HG02610 (cell line): ENCODE measurements around the gene TNIP1.

Source experiments
- ATAC-seq: cut with Tn5 transposase; IDR thresholded peaks from one replicate; pipeline ENCODE4 v1.9.1; 2021; ENCODE audit warnings: mild to moderate bottlenecking, moderate library complexity; ENCODE audit not compliant: unreplicated experiment

Gene TNIP1

DNA sequence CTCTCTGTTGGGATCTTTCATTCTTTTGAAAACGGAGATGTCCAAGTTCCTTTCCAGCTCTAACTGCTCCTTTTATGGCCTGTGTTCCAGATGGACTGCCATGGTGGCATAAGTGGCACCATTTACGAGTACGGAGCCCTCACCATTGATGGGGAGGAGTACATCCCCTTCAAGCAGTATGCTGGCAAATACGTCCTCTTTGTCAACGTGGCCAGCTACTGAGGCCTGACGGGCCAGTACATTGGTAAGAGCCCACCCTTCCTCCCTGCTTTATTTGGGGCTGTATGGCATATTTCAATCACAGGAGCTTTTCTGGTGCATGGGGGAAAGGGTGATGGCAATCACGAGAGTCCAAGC lies 55.6 kb downstream of the TNIP1 start:
- no peak for ATAC-seq

DNA sequence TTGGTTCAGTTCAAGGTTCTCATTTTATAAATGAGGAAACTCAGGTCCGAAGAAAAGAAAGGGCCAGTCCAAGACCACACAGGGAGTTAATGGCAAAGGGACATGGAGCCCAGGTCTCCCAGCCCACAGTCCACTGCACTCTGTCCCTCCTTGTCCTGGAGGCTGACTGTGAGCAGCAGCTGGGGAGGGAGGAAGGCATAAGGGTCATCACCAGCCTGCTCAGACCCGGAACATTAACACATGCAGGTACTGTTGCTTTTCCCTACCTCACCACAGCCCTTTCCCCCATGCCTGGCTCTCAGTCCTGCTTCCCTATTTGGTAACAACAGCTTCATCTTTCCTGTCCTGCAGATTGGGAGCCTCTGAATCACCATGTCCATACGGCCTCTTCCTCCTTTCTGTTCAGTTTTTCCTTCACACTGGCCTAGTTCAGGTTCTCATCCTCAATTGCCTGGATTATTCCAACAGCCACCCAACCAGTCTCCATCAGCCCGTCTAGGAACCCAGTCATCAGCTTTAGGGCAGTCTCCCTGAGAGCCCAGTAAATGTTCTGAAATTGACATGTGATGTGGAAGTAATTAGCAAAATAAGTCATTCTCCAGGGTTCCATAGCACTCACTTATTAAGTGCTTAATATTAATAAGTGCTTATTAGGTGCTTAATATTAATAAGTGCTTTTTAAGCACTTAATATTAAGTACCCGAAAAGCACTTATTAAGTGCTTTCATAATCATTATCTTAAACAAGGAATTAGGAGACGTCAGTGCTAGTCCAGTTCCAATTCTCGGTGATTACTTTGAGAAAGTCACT lies 56.2 kb downstream of the TNIP1 start:
- ATAC-seq: no peak

DNA sequence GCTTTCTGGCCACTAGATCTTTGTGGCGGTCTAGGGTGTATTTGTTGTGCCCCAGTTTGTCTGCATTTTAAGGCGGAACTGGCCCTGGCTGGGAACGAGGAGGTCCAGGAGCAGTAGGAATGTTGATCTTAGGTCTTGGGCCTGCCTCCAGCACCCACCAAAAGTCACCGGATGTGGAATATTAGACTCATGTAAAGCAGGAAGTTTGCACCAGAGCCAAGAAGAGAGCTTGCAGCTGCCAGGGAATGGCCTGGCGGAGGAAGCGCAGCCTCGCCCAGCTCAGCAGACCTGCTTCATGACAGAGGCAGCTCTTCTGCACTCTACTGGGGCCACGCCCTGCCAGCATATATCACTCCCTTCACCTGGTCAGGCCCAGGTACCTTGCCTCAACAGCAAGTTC lies 57.2 kb downstream of the TNIP1 start:
- no peak for ATAC-seq

DNA sequence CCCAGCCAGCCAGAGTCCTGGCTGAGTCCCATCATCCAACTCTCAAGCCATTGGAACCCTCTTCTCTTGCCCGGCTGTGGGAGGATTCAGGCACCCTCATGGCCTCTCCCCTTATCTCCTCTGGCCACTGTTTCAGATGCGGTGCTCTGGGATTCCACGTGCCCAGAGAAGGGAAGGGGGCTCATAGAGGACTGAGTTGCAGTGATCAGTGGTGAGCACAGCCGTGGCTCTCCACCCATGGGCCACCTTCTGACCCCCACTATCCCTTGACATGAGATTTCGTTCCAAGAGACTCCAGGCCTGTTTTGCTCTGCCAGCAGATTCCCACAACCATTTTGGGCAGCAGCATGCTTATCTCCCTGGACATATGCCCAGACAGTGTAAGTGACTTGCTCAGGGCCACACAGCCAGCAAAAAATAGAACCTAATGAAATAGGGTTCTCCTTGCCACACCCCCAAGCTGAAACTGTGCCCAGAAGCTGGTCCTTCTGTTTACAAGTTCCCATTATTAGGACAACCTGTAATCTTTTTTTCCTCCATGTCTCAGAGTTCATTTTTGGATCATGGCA lies 57.7 kb downstream of the TNIP1 start:
- no peak for ATAC-seq

DNA sequence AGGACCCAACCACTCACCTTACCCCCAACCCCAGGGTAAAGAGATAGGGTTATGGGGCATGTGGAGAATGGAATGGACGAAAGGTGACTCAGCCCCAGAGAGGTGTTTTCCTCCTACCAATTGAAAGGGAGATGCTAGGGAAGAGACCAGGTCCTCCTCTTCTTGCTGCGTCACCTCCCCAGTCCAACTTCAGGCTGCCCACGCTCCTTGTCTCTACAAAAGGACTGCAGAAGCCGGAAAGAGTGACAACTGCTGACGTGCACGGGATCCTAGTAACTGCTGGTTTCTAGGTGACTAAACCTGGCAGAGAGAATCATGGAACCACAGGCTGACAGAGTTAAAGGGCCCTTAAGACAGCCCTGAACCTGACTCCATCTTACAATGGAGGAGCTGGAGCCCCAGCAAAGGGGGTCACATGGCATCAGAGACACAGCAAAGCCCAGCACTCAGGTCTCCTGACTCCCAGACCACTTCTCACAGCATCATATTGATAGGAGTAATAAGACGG lies 58.3 kb downstream of the TNIP1 start:
- ATAC-seq: no peak

DNA sequence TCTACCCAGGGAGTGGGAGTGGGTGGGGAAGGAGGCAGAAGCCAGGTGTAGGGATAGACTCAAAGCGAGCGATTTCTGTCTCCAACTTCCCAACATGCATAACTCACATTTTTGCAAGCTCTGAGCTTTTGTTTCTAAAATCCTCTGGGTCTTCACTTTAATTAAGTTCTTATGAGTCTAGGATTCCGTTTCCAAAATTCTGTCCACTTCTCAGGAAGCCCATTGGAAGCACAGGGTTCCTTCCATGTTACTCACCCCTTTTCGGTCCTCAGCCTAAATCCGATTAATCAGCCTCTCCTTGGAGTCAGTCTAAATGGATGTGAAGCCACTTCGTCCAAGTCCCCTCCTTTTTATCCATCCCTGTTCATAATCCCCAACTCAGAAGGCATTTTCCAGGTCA lies 59.1 kb downstream of the TNIP1 start:
- ATAC-seq: no peak

DNA sequence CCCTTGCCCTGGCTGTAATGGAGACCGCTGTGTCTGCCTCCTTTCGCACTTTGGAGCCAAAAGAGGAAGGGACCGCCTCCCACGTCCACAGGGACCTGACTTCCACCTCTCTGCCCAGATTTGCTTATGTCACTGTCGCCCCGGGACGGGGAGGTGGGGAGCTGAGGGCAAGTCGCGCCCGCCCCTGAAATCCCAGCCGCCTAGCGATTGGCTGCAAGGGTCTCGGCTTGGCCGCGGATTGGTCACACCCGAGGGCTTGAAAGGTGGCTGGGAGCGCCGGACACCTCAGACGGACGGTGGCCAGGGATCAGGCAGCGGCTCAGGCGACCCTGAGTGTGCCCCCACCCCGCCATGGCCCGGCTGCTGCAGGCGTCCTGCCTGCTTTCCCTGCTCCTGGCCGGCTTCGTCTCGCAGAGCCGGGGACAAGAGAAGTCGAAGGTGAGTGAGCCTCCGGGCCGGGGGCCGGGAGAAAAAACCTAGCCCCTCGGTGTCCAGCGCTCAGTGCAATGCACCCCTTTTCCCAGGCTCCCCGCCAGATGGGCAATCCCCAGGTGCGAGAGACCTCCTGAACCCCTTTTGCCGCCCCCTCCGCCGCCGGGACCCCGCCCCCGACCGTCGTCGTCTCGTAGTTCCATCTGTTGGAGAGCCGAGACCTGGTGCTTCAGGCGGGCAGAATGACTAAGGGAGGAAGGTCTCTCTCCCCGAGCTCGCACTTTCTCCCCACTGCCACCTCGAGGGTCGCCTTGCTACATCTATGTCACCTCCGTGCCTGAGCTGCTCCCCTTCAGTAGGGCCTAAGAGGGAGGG lies 60.3 kb downstream of the TNIP1 start, which contains the start of gene GPX3:
TSS of gene GPX3 (plus strand) at position 288 of the 807 bp plus-strand sequence. CDS start at position 352, 64 bp downstream.
- ATAC-seq: peak; percentile 56

DNA sequence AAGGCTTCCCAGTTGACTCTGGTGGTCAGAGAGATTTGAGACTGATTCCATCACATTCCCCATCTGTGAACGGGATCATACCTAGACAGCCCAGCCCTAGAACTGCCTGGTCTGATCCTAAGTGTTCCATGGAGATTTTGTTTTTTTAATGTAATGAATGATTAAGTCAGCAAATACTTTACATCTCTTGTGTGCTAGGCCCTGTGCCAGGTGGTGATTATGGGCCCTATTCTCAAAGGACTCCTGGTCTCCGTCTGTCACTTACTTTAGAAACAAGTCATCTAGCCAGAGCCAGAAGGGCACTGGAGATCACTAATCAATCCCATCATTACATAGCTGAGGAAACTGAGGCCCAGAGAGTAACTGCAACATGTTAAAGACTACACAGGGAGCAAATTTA lies 61.5 kb downstream of the TNIP1 start:
- no peak for ATAC-seq

DNA sequence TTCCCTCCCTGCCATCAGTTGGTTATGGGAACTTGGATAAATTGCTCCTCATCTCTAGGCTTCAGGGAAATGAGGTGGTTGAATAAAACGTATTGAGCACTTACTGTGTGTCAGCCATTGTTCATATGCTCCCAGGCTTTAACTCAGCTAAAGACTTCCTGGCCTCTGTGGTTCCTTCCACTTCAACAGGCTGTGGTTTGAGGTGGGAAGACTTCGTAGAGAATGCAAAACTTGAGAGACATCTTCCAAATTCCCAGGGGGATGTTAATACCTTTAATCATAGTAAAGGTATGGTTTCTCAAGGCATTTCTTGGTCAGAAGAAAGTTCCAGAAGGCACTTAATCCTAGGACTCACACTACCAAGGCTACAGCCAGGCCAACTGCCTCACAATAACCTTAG lies 62.0 kb downstream of the TNIP1 start:
- ATAC-seq: no peak

DNA sequence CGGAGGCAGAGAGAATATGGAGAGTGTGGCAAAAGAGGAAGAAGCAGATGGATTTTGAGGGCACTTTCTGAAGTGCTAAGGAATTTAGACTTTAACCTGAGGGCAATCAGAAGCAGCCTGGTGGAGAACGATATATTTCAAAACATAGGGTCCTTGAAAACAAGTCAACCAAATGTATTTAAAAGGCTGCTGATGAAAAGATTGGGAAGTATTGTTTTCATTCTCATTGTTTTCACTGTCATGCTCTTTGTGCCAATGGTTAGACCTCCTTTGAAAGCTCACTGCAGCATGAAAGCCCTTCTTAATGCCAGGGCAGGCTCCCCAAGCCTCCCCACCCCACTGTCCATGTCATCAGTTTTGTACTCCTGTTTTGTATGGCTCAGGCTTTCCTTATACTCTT lies 62.9 kb downstream of the TNIP1 start:
- no peak for ATAC-seq

DNA sequence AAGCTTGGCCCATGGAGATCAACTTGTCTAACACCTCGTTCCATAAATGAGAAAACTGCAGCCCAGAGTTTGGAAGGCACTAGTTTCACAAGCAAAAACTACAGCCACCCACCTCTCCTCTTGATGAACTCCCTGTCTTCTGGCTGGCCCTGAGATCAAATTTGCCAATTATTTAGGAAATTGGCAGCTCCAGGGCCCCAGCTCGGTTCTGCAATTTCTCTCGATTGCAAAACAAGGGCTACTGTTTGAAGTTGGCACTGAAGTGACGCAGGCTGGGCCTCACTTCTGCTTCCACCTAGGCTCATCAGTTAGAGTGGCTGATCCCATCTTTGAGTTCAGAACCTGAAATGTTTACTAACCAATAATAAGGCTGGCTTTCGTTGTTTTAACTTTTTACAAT lies 64.1 kb downstream of the TNIP1 start:
- ATAC-seq: no peak

DNA sequence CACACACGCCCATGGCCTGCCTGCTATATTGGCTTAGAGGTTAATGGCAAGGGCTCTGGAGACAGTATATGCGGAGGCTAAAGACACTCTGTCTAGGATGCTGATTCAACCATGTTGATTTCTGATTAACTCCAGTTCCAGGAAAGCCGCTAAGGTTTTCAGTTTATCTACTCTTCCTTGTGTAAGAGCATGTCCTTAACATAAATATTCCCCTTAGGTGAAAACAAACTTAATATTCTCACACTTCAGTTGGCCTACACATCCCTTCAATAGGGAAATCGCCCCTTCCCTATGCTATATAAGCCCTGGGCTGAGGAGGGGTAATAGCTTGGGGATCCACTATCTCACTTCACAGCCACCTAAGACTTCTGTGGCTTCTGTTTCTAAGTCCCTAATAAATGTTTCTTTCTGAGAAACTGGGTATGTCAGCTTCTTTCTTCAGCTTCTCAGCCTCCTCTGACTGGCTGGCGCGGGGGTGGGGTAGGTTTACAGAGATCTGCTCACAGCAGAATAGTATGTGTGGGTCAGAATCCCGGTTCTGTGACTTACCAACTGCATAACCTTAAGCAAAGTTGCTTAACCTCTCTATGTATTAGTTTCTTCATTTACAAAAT lies 64.8 kb downstream of the TNIP1 start:
- ATAC-seq: no peak

DNA sequence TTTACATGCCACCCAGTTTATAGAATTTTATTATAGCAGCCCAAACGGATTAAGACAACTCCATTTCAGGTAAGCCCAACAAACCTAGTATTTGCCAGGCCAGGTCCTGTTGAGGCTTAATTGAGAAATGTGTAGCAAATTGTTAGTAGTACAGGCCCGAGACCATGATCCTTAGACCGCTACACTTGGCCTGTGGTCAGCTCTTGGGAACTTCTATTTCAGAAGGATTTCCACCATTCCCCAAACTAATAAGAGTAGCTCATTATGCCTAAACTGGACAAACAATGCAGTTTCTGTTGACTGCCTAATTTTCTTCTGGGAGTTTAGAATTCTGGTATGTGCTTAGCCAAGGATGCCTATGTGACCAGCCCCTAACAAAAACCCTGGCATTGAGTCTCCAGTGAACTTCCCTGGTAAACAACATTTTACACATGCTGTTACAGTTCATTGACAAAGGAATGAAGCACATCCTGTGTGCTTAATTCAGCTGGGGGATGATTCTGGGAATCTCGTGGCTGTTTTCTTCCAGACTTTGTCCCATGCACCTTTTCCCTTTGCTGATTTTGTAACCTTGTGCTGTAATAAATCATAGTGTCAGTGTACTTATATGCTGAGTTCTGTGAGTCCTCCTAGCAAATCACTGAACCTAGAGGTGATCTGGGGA lies 66.0 kb downstream of the TNIP1 start:
- no peak for ATAC-seq

DNA sequence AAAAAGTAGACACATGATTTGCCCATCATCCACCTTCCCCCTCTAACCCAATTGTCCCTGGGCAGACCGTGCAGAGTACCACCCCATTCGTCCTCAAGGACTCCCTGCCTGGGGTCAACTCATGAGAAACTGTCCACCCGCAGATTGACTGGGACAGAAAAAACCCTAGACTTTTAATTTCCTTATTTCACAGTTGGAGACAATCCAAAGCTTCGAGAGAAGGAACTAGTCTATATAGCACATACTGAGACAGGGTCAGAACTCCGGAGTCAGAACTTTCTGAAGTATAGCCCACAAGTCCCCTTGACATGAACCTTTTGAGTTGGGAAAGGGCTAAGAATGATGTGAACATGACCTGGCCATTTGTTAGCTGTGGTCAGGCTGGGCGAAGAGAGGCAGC lies 68.0 kb downstream of the TNIP1 start:
- ATAC-seq: no peak

DNA sequence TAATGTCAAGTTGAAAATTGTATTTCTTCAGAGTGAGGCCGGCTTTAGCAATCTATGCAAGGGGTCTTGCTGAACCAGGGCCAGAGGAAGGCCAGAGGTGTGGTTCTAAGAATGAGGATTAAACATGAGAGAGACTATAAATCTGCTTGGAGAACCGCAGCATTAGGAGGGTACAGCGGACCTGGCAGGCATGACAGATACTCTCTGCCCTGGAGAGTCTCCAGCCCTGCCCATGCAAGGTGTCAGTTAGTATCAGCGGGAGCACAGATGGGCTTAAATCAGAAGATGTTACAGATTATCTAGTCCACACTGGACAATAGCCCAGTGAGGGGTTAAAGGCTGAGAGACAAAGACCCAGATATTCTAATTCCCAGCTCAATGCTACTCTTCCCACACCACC lies 71.9 kb downstream of the TNIP1 start:
- ATAC-seq: no peak

DNA sequence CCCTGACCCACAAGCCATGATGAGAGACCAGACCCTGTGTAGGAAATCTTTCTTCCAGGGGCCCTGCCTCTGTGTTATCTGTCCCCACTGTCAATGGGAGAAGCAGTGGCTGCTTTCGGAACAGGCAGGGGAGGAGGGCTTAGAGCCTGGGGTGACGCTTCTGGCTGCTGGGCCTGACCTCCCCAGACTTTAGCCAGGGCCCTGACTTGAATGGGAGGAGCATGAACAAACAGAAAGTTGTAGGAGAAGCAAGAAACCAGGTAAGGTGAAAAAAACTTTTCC lies 72.7 kb downstream of the TNIP1 start:
- no peak for ATAC-seq

DNA sequence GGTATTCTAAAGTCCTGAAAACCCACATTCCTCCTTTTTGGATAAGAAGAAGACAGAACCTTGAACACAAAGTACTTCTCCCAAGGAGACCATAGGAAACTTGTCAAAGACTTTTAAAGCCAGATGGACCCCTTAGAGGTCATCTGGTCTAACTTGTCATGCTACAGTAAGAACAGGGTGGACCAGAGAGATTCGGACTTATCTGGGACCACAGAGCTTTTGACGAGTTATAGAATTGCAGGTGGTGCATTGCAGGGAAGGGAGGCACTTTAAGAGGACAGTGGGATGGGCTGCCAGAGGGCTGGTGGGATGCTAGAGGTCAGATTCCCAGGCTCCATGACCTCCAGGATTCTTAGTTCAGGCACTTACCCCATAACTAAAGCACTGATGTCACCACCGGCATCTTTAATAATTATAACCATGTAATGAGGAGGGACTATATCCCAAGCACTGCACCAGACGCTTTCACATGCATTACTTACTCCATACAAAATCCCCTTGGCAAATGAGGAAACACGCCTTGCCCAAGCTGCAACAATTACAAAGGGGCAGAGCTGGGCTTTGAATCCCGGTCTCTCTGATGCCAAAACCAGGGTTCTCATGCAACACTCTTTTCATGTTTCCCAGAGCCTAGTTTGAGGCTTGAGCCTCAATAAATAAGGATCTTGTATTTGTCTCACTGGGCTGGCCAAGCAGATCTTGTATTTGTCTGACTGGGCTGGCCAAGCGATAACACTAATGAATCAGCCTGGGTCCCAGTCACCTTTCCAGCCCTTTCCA lies 73.2 kb downstream of the TNIP1 start:
- ATAC-seq: no peak

DNA sequence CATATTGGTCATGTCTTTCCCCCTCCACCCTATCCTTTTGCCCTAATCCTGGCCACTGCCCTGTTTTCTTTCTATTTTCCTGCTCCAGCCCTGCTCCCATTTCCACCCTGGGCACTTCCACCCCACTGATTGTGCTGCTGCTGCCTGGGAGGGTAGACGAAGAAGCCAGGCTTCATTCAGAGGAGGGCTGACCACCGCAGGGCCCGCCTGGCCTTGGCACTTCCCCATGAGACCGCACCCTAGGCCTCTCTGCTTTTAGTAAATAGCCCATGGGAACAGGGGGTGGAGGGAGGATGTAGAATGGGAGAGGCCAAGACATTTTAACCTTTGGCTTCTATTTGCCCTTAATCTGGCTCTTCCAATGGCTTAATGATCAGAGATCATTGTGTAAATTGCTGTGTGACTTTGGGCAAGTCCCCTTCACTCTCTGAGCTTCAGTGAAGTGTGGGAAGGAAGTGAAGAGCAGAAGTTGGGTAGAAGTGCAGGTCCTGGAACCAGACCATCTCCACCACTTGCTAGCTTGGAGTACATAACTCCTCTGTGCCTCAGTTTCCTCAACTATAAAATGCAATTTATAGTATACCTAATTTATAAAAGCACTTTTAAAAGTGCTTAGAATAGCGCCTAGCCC lies 74.0 kb downstream of the TNIP1 start:
- ATAC-seq: no peak

DNA sequence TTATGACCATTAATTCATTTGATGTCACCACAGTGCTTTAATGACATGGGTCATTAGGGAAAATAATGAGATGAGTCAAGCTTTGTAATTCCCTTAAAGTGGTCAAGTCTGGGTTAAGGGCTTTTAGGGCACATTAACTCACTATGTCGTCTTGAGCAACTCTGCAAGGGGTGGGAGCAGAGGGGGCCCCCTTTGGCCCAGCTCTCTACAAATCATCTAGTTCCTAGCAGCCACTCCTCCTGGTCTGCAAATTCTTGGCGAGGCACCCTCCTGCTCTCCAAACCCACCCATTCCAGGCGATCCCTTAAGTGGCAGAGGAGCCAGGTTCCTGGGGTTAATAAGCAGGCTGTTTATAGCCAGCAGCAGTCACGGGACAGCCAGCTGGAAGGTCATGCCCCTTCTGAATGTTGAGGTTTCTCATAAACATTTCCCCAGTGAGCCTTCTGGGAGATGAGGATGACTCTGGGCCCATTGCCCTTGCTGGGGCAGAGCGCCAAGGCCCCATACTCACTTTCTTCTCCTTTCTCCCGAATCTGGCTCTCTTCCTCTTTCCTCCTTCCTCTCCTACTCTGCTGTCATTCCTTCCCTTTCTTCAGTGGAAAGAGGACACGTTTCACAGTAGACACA lies 74.8 kb downstream of the TNIP1 start:
- ATAC-seq: no peak
